ENCODE results near the gene ARHGAP9.
A peak's percentile ranks its signal among the peaks of the same experiment; 100 is the strongest.
"Not testable (repeated sequence)": the region's sequence is repeated elsewhere in the genome, so short reads cannot be mapped to it uniquely, and the experiment has no call there.

The ARHGAP9 gene

GRCh38 chr12:57517187-57517586, 37.5 kb upstream of the ARHGAP9 start:
- DNase-seq (ENCODE audit: low spot score) = peak; percentile 38

DNA sequence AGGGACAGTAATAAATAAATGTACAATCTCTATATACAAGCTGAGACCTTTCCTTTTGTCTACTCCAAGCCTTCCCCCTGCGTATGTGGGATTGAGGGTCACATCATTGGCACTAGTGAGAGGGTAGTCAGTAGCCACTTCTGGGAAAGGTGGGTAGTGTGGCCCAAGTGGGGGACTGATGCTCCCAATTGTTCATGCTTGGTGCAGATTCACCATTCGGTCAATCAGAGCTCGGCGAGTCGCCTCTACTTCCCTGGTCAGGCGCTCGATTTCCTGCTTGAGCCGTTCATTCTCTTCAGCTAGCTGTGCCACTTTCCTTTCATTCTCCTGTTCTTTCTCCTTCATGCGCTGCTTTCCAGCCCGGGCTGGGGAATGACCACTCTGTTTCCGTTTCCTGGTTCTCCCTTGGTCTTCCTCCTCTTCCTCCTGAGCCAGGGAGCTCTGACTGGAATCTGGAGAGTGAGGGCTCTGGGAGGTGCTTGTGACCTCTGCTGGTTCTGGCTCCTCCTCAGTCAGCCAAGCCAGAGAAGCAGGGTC, 37.0 kb upstream of the ARHGAP9 start:
- no peak for DNase-seq (ENCODE audit: low spot score)

GRCh38 chr12:57515934-57516541, 36.4 kb upstream of the ARHGAP9 start:
- DNase-seq (ENCODE audit: low spot score) = no peak

DNA sequence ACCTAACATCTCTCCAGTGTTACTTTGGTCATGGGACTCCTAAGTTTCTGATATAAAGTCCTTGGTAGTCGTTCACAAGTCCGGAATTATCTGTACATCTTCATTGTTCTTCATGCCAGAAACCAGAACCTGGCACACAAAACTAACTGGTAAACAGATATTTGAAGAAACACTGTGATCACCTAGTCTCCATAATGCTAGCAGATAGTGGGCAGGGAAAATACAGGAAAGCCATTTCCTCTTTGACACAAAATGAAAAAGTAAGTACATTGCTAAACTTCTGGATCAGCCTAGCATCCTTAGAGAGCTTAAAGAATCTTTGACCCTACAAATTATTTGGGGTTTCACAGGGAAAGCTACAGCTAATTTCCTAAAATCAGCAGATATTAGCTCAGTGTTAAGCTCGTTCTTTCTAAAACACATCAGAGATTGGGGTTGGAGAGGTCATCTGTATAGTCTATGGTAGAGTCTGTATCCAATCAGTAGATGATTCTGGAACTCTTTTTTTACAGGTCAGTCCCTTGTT, 35.8 kb upstream of the ARHGAP9 start:
- DNase-seq (ENCODE audit: low spot score) = no peak

DNA sequence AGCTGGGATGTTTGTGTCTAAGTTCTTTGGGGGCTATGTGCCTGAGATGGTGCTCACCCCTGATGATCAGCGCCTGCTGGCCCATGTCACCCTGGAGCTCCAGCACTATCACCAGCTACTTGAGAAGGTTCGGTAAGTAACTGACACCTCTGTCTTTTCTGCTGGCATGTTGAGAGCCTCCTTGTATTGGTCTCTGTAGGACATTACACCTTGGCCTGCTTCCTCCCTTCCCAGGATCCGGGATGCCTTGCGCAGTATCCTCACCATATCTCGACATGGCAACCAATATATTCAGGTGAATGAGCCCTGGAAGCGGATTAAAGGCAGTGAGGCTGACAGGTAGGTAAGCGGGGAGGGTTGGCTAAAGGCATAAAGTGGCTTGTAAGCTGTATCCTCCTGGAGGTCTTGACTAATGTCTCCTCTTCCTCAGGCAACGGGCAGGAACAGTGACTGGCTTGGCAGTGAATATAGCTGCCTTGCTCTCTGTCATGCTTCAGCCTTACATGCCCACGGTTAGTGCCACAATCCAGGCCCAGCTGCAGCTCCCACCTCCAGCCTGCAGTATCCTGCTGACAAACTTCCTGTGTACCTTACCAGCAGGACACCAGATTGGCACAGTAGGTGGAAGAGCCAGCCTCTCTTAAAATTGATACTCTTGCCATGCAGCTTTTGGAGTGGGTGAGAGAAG, 35.2 kb upstream of the ARHGAP9 start:
- no peak for DNase-seq (ENCODE audit: low spot score)

- DNase-seq (ENCODE audit: low spot score) = not testable (repeated sequence)
Measured at GRCh38 chr12:57514246-57514645, 34.6 kb upstream of the ARHGAP9 start.

DNA sequence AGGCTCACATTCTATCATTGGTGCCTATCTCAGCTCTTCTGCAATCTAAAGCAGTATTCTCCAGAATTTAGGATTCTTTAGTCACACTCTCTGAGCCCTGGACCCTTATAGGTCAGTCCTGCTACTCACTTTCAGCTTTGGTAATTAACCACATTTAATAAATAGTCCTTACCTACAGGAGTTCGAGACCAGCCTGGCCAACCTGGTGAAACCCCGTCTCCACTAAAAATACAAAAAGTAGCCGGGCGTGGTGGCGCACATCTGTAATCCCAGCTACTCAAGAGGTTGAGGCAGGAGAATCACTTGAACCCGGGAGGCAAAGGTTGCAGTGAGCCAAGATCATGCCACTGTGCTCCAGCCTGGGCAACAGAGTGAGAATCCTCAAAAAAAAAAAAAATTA, 34.0 kb upstream of the ARHGAP9 start:
- DNase-seq (ENCODE audit: low spot score) = not testable (repeated sequence)

DNA sequence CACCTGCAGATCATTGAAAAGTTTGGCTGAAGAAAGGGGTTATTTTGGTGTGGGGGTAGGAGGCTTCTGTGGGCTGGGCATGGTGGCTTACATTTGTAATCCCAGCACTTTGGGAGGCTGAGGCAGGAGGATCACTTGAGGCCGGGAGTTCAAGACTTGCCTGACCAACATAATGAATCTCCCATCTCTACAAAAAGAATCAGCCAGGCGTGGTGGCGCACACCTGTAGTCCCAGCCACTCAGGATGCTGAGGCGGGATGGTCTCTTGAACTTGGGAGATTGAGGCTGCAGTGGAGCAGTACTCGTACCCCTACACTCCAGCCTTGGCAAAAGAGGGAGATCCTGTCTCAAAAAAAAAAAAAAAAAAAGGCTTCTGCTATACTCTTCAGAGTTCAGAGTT, 33.6 kb upstream of the ARHGAP9 start:
- no peak for DNase-seq (ENCODE audit: low spot score)

DNA sequence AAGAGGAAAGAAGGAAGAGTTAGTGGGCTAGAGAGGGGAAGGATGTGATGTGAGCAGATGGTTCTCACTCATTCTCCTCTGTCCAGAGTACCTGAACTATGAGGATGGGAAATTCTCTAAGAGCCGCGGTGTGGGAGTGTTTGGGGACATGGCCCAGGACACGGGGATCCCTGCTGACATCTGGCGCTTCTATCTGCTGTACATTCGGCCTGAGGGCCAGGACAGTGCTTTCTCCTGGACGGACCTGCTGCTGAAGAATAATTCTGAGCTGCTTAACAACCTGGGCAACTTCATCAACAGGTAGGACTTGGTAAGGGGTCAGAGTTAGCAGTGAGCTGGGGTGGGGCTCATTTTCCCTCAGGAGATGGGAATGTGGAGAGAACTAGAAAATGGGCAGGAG, 33.0 kb upstream of the ARHGAP9 start:
- DNase-seq (ENCODE audit: low spot score) = no peak

- no peak for DNase-seq (ENCODE audit: low spot score)
Measured at GRCh38 chr12:57511588-57512325, 32.1 kb upstream of the ARHGAP9 start.

- no peak for DNase-seq (ENCODE audit: low spot score)
Measured at GRCh38 chr12:57511161-57511560, 31.5 kb upstream of the ARHGAP9 start.

DNA sequence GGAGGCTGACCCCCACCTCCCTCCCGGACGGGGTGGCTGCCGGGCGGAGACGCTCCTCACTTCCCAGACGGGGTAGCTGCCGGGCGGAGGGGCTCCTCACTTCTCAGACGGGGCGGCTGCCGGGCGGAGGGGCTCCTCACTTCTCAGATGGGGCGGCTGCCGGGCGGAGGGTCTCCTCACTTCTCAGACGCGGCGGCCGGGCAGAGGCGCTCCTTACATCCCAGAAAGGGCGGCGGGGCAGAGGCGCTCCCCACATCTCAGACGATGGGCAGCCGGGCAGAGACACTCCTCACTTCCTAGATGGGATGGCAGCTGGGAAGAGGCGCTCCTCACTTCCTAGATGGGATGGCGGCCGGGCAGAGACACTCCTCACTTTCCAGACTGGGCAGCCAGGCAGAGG, 28.1 kb upstream of the ARHGAP9 start:
- DNase-seq (ENCODE audit: low spot score) = not testable (repeated sequence)

DNA sequence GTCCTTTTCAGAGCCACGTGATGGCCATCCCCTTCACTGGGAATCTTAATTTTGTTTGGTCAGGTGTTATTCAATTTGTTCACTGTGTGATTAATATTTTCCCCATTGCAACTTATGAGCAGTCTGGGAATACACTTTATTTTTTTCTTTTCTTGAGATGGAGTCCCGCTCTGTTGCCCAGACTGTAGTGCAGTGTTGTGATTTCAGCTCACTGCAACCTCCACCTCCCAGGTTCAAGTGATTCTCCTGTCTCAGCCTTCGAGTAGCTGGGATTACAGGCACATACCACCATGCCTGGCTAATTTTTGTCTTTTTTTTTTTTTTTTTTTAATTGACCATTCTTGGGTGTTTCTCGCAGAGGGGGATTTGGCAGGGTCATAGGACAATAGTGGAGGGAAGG, 26.9 kb upstream of the ARHGAP9 start:
- not testable (repeated sequence) for DNase-seq (ENCODE audit: low spot score)

- DNase-seq (ENCODE audit: low spot score) = not testable (repeated sequence)
Measured at GRCh38 chr12:57502311-57502969, 22.8 kb upstream of the ARHGAP9 start.

DNA sequence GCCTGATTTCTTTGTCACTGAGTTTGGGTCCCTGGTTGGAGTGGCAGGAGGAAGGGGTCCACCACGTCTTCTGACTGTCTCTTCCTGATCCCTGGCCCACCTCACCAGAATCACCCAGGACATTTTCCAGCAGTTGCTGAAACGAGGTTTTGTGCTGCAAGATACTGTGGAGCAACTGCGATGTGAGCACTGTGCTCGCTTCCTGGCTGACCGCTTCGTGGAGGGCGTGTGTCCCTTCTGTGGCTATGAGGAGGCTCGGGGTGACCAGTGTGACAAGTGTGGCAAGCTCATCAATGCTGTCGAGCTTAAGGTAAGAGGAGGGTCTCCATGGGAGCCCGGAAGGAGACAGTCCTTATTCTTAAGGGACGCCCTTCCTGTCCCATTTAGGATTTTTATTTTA, 20.5 kb upstream of the ARHGAP9 start:
- DNase-seq (ENCODE audit: low spot score) = no peak

GRCh38 chr12:57498571-57498970, 18.9 kb upstream of the ARHGAP9 start:
- DNase-seq (ENCODE audit: low spot score) = no peak

DNA sequence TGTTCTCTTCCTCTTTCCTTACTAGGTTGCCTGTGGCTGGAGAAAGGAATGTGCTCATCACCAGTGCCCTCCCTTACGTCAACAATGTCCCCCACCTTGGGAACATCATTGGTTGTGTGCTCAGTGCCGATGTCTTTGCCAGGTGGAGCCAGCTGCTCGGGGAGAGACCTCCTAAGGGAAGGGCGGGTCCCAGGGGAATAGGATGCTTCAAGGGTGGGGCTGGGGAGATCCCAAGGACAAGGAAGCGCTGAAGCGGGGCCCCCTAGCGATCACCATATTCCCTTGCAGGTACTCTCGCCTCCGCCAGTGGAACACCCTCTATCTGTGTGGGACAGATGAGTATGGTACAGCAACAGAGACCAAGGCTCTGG, 18.5 kb upstream of the ARHGAP9 start:
- DNase-seq (ENCODE audit: low spot score) = no peak

DNA sequence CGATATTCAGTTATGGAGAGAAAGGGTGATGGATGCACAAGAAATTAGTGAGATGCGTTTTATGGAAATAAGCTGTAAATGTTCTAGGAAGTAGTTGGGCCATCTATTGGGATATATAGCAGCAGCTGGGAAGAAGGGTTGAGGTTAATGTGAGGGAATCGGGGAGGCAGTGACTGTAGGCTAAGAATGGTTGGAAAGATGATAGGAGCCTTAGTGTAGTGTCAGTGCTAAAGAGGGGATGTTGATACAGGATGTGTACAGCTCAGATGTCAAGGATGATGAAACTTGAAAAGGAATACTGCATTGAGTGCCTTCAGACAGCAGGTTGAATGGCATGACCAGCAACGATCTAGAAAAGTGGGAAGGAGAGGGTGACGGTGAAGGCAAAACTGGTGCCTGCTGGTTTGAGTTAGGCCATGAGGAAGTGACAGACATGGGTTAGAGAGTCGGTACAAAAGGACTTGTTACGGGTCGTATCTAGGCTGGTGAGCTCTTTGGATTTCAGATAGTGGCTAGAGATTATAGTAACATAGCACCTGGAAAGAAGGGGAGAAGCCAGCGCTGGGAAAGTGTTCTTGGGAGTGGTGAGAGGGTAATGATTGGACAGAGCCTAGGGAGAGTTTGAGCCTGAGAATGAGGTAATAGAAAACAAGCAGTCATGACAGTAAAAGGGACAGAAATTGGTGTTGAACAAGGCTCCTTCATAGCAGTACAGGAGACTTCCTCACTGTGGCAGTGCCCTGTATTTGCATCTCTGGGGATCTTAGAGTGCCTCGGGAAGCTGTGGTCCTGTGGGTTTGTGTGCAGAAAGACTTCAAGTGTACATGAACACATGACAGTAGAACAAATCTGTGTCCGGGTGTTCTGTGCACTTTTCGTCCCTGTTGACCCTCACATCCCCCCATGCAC, 17.8 kb upstream of the ARHGAP9 start:
- no peak for DNase-seq (ENCODE audit: low spot score)

GRCh38 chr12:57496822-57497221, 17.2 kb upstream of the ARHGAP9 start:
- no peak for DNase-seq (ENCODE audit: low spot score)

GRCh38 chr12:57495051-57495701, 15.5 kb upstream of the ARHGAP9 start:
- DNase-seq (ENCODE audit: low spot score) = not testable (repeated sequence)

All from kidney capillary endothelial cell (primary cell).